GM21576 (cell line): ENCODE data around the gene GPX3.

Experiments
- ATAC-seq: cut with Tn5 transposase; IDR thresholded peaks from one replicate; pipeline ENCODE4 v1.9.1; 2021; ENCODE audit warnings: mild to moderate bottlenecking, moderate library complexity; ENCODE audit not compliant: unreplicated experiment

GPX3 gene

DNA sequence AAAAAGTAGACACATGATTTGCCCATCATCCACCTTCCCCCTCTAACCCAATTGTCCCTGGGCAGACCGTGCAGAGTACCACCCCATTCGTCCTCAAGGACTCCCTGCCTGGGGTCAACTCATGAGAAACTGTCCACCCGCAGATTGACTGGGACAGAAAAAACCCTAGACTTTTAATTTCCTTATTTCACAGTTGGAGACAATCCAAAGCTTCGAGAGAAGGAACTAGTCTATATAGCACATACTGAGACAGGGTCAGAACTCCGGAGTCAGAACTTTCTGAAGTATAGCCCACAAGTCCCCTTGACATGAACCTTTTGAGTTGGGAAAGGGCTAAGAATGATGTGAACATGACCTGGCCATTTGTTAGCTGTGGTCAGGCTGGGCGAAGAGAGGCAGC is 7.5 kb upstream of the GPX3 start:
- no peak for ATAC-seq

- ATAC-seq = no peak
Measured at GRCh38 chr5:151014680-151015343, 5.6 kb upstream of the GPX3 start.

DNA sequence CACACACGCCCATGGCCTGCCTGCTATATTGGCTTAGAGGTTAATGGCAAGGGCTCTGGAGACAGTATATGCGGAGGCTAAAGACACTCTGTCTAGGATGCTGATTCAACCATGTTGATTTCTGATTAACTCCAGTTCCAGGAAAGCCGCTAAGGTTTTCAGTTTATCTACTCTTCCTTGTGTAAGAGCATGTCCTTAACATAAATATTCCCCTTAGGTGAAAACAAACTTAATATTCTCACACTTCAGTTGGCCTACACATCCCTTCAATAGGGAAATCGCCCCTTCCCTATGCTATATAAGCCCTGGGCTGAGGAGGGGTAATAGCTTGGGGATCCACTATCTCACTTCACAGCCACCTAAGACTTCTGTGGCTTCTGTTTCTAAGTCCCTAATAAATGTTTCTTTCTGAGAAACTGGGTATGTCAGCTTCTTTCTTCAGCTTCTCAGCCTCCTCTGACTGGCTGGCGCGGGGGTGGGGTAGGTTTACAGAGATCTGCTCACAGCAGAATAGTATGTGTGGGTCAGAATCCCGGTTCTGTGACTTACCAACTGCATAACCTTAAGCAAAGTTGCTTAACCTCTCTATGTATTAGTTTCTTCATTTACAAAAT is 4.3 kb upstream of the GPX3 start:
- ATAC-seq = no peak

- no peak for ATAC-seq
Measured at GRCh38 chr5:151016700-151017099, 3.7 kb upstream of the GPX3 start.

DNA sequence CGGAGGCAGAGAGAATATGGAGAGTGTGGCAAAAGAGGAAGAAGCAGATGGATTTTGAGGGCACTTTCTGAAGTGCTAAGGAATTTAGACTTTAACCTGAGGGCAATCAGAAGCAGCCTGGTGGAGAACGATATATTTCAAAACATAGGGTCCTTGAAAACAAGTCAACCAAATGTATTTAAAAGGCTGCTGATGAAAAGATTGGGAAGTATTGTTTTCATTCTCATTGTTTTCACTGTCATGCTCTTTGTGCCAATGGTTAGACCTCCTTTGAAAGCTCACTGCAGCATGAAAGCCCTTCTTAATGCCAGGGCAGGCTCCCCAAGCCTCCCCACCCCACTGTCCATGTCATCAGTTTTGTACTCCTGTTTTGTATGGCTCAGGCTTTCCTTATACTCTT is 2.5 kb upstream of the GPX3 start:
- ATAC-seq = no peak

DNA sequence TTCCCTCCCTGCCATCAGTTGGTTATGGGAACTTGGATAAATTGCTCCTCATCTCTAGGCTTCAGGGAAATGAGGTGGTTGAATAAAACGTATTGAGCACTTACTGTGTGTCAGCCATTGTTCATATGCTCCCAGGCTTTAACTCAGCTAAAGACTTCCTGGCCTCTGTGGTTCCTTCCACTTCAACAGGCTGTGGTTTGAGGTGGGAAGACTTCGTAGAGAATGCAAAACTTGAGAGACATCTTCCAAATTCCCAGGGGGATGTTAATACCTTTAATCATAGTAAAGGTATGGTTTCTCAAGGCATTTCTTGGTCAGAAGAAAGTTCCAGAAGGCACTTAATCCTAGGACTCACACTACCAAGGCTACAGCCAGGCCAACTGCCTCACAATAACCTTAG is 1.5 kb upstream of the GPX3 start:
- ATAC-seq = no peak

DNA sequence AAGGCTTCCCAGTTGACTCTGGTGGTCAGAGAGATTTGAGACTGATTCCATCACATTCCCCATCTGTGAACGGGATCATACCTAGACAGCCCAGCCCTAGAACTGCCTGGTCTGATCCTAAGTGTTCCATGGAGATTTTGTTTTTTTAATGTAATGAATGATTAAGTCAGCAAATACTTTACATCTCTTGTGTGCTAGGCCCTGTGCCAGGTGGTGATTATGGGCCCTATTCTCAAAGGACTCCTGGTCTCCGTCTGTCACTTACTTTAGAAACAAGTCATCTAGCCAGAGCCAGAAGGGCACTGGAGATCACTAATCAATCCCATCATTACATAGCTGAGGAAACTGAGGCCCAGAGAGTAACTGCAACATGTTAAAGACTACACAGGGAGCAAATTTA is 1.1 kb upstream of the GPX3 start:
- no peak for ATAC-seq

- no peak for ATAC-seq
Measured at GRCh38 chr5:151021746-151022145, 1.4 kb downstream of the GPX3 start.

- no peak for ATAC-seq
Measured at GRCh38 chr5:151022511-151023018, 2.2 kb downstream of the GPX3 start.

DNA sequence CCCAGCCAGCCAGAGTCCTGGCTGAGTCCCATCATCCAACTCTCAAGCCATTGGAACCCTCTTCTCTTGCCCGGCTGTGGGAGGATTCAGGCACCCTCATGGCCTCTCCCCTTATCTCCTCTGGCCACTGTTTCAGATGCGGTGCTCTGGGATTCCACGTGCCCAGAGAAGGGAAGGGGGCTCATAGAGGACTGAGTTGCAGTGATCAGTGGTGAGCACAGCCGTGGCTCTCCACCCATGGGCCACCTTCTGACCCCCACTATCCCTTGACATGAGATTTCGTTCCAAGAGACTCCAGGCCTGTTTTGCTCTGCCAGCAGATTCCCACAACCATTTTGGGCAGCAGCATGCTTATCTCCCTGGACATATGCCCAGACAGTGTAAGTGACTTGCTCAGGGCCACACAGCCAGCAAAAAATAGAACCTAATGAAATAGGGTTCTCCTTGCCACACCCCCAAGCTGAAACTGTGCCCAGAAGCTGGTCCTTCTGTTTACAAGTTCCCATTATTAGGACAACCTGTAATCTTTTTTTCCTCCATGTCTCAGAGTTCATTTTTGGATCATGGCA is 2.7 kb downstream of the GPX3 start:
- no peak for ATAC-seq

DNA sequence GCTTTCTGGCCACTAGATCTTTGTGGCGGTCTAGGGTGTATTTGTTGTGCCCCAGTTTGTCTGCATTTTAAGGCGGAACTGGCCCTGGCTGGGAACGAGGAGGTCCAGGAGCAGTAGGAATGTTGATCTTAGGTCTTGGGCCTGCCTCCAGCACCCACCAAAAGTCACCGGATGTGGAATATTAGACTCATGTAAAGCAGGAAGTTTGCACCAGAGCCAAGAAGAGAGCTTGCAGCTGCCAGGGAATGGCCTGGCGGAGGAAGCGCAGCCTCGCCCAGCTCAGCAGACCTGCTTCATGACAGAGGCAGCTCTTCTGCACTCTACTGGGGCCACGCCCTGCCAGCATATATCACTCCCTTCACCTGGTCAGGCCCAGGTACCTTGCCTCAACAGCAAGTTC is 3.3 kb downstream of the GPX3 start:
- ATAC-seq = no peak

- ATAC-seq = no peak
Measured at GRCh38 chr5:151024440-151025249, 4.3 kb downstream of the GPX3 start.

- ATAC-seq = no peak
Measured at GRCh38 chr5:151025250-151025606, 4.8 kb downstream of the GPX3 start.

- no peak for ATAC-seq
Measured at GRCh38 chr5:151026088-151026487, 5.7 kb downstream of the GPX3 start.

- no peak for ATAC-seq
Measured at GRCh38 chr5:151026679-151027078, 6.3 kb downstream of the GPX3 start.

- ATAC-seq = no peak
Measured at GRCh38 chr5:151027961-151028479, 7.6 kb downstream of the GPX3 start.

DNA sequence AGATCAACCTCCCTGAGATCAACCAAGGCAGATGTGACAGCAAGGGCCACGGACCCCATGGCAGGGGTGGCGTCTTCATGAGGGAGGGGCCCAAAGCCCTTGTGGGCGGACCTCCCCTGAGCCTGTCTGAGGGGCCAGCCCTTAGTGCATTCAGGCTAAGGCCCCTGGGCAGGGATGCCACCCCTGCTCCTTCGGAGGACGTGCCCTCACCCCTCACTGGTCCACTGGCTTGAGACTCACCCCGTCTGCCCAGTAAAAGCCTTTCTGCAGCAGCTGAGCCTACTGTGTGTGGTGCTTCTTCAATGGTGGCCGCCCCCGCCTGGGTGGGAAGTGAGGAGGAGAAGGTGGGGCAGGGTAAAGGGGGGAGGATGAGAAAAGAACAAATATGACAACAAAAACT is 8.3 kb downstream of the GPX3 start:
- ATAC-seq = no peak

- no peak for ATAC-seq
Measured at GRCh38 chr5:151029179-151030055, 9.0 kb downstream of the GPX3 start.

- no peak for ATAC-seq
Measured at GRCh38 chr5:151030056-151030336, 9.6 kb downstream of the GPX3 start.

GRCh38 chr5:151030379-151030778 is 10.0 kb downstream of the GPX3 start:
- ATAC-seq = no peak

- ATAC-seq = no peak
Measured at GRCh38 chr5:151031554-151031953, 11.2 kb downstream of the GPX3 start.
